ENCODE data around the gene TM9SF3.

GRCh38 chr10:96540240-96540639, 46.6 kb downstream of the TM9SF3 start:
- no peak for TF ChIP-seq EZH2phosphoT487 (IDR thresholded peaks at IDR 0.05; ENCODE audit: borderline replicate concordance, low read length)
- TF ChIP-seq CTCF (IDR thresholded peaks at IDR 0.05; ENCODE audit: low read depth, low read length, poor library complexity, severe bottlenecking): no peak
